Dendritic cell treated with granulocyte-macrophage colony-stimulating factor and Interleukin-4, amounts not matched to agents 40 ng/mL and 50 ng/mL, for 4 days (primary cell): ENCODE data around the gene TULP1.

Source experiments
- H3K27ac Mint-ChIP-seq: one replicate; pipeline ENCODE4 v1.8.0; 2022; ENCODE audit warnings: mild to moderate bottlenecking, mixed read lengths
- H3K27me3 Mint-ChIP-seq: one replicate; pipeline ENCODE4 v1.8.0; 2022; ENCODE audit warnings: mild to moderate bottlenecking, mixed read lengths
- H3K36me3 Mint-ChIP-seq: one replicate; pipeline ENCODE4 v1.8.0; 2022; ENCODE audit warnings: low read depth, mixed read lengths
- H3K4me1 Mint-ChIP-seq: one replicate; pipeline ENCODE4 v1.8.0; 2022; ENCODE audit warnings: low read depth, mixed read lengths
- H3K4me3 Mint-ChIP-seq: one replicate; pipeline ENCODE4 v1.8.0; 2022; ENCODE audit warnings: mild to moderate bottlenecking, moderate library complexity, mixed read lengths
- H3K9me3 Mint-ChIP-seq: one replicate; pipeline ENCODE4 v1.8.0; 2022; ENCODE audit warnings: mixed read lengths
- intact Hi-C: fragments of 100-400 bp; cut with micrococcal nuclease; formaldehyde crosslinking; loops from one replicate; pipeline ENCODE4 v1.15.0; 2022

The TULP1 gene

DNA sequence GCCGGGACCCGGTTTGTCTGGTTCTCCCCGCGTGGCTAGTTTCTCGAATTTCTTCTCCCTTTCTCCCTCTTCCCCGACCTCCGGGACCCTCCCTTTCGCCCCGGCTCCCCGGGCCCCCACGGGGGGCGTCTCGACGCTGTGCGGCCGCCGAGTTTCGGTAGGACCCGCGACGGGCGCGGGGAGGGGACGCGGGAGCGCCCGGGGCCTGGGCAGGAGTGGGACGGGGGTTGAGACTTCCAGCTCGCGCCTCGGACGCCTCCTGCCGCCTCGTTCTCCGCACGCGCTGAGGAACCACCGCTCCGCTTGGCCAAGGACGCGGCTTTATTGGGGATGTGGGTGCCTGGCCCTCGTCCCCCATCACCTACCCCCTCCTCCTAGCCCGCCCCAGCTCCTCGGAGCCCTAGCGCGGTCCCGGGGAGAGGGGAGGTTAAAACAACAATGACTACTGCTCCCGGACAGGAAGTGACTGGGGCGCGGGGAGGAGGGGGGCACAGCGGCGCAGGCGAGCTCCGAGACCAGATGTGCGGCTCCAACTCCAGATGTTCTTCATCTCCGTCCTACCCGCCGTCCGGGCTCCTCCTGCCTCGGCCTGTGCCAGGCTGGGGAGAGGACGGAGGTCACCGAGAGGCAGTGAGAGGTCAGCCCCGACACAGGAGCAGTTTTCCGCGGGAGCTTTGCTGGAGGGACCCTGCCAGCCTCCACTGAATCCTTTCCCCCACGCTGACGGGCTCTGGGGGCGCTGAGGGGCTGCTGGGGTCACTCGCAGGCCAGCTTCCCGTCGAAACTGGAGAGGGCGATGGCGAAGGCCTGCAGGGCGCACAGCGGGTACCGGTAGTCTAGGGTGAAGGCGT, 14.9 kb downstream of the TULP1 start:
- no peaks in the 10 kb centered on the region for H3K9me3 Mint-ChIP-seq
- no peaks in the 10 kb centered on the region for H3K36me3 Mint-ChIP-seq
- peak overlapping the region; percentile 70 for H3K4me3 Mint-ChIP-seq
- peaks cover 44% of the 10 kb centered on the region for H3K4me1 Mint-ChIP-seq
- H3K27me3 Mint-ChIP-seq: peaks cover 89% of the 10 kb centered on the region
- H3K27ac Mint-ChIP-seq: no peak overlapping the region
- intact Hi-C loops: no loop called here

DNA sequence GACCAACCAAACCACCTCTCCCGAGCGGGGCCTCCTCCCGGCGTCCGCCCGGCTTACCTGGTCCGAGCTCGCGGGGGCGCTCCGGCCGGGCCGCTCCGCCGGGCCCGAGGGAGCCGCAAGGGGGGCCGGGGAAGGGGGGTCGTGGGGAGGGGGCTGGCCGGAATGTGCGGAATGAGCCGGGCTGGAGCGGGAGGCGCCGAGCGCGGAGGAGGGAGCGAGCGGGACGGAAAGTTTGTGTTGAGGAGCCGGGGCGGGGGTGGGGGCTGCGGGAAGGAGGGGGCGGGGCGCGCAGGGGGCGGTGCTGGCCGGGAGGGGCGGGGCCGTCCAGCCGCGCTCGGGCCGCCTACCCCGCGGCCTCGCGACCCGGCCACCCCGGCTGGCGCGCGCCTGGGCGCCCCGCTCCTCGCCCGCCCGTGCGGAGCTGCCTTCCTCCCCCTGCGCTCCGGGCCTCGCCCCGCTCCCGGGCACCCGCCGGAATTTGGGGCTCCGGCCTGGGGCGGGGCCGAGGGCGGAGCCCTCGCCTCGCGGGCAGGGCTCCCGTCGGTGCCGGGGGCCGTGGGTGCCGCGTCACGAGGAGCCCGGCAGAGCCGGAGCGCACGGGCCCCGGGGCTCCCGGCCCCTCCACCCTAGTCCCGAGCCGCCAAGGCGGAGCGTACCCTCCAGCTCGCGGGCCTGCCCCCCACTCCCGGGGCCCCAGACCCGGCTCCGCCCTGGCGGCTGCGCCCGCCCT, 15.7 kb downstream of the TULP1 start, which contains the start of gene TEAD3:
Gene TEAD3 (minus strand): TSS at position 239 of the 730 bp plus-strand sequence.
- H3K36me3 Mint-ChIP-seq: no peaks in the 10 kb centered on the region

DNA sequence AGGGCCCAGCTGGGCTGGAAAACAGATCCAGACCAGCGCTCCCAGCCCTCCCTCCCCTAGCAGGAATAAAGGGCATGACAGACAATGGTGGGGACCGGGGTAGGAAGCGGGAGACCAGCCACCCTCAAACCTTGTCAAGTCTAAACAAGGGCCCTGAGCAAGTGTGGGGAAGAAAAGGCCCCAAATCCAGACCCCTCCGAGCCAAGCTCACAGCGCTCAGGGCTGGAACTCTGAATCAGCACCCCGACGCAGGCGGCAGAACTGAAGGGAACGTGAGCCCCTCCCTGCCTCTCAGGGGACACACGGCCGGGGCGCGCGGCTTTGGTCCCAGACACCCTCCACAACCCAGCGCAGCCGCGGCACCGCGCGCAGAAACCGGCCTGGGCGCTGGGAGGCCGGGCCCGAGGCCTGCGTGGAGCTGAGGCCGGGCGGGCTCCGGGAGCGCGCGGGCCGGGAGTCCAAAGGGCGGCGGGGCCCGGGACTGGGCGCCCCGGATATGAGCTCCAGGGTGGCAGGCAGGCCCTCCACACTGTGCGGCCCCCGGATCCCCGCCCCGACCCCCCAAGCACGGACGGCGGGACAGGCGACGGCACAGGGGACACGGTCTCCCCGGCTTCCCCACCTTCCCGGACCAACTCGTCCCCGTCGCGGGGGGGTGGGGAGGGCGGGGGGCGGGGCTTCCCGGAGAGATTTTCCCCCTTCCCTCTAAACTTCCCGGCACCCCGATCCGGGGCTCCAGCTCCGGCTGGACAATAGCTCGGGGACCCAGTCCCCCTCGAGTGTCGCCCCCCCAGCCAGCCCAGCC, 16.5 kb downstream of the TULP1 start:
- peaks cover 54% of the 10 kb centered on the region for H3K4me1 Mint-ChIP-seq
- H3K27ac Mint-ChIP-seq: no peak overlapping the region
- intact Hi-C loops: no loop called here
- peaks cover 90% of the 10 kb centered on the region for H3K27me3 Mint-ChIP-seq
- no peaks in the 10 kb centered on the region for H3K9me3 Mint-ChIP-seq
- H3K4me3 Mint-ChIP-seq: no peak overlapping the region
- no peaks in the 10 kb centered on the region for H3K36me3 Mint-ChIP-seq

More for the DNA sequence above, 15.7 kb downstream of the TULP1 start, which contains the start of gene TEAD3:
- Mint-ChIP-seq H3K9me3 (no peaks in the 10 kb centered on the region), H3K27ac (no peak within 1 kb of the TSS), H3K27me3 (peaks cover 90% of the 10 kb centered on the region), H3K4me3 (peak within 1 kb of the TSS; percentile 70), H3K4me1 (peaks cover 51% of the 10 kb centered on the region)
- intact Hi-C loops: no loop called here

DNA sequence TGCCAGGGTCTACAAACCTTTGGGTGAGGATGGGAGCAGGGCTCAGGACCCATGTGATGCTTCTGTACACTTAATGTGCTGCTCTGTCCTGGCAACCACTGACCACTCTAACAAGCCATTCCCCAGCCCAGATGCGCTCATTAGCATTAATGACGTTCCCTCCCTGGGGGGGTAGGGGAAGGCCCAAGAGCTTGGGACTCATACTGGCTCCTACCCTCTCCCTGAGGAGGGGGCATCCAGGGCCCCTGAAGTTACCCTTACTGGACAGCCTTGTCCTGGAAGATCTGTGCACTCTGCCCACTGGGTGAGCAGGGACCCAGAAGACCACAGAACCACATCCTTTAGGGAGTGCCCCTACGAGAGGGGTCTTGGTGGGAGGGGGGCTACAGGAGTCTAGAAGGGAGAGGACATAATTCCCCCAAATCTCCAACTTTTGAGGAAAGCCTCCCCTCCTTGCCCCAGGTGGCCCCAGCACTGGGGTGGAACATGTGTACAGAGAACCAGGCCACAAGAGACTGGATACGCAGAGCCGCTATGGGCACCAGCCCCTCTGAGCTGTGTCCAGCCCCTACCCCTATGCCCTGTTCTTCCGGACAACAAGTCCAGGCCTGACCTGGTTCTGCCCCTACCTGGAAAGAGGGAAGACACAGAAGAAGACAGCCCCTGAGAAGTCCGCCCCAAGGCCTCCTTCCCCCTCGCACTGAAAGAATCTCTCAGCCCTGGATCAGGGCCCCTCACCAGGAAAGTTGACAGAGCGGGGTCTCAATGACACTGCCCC, 17.2 kb downstream of the TULP1 start:
- intact Hi-C loops: no loop called here
- peaks cover 54% of the 10 kb centered on the region for H3K4me1 Mint-ChIP-seq
- no peaks in the 10 kb centered on the region for H3K36me3 Mint-ChIP-seq
- H3K4me3 Mint-ChIP-seq: no peak overlapping the region
- H3K9me3 Mint-ChIP-seq: no peaks in the 10 kb centered on the region
- H3K27me3 Mint-ChIP-seq: peaks cover 90% of the 10 kb centered on the region
- no peak overlapping the region for H3K27ac Mint-ChIP-seq

DNA sequence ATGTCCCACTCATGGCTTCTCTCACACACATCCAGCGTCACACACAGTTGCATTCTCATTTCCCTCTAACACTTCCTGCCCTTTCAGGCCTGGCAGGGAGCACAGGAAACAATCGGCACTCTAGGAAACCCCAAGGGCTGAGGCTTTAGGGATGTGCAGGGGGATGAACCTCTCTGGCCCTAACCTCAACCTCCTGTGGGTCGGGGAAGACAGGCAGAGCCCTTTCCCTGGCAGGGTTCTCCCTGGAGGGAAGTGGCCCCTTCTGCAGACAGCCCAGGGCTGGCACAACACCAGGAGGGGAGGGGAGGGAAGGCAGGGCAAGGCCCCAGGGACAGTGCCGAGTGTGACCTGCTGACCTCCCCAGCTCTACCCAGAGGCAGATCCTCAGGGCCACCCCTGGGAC, 18.5 kb downstream of the TULP1 start:
- peaks cover 54% of the 10 kb centered on the region for H3K4me1 Mint-ChIP-seq
- H3K9me3 Mint-ChIP-seq: no peaks in the 10 kb centered on the region
- H3K27me3 Mint-ChIP-seq: peaks cover 83% of the 10 kb centered on the region
- intact Hi-C loops: no loop called here
- no peak overlapping the region for H3K4me3 Mint-ChIP-seq
- peak overlapping the region; percentile 4 for H3K27ac Mint-ChIP-seq
- no peaks in the 10 kb centered on the region for H3K36me3 Mint-ChIP-seq

DNA sequence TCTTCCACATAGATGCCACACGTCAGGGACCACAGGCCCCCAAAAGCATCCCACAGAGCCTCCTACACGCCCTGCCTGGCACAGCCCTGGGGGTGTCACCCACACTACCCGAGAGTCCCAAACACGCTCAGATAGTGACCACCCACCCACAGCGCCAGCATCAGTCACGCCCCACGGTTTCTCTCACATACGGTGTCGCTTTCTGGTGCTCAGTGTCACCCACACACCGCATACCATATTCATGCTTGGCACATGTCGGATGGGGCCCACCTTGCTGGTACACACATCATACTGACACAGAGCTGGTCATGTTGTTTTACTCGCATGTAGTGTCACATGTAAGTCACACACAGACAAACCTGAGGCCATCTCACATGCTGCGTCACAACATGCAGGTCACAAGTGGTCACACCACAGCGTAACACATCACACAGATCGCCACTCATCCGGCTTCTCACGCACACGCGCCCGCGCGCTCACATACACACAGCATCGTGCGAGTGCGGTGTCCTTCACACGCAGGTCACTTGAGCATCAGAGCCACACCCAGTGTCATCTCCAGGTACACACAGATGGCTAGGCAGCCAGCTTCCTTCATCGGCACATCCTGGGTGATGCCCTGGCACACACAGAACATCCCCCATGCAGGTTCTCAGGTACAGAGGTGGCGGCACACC, 19.3 kb downstream of the TULP1 start:
- intact Hi-C loops: no loop called here
- Mint-ChIP-seq H3K9me3 (no peaks in the 10 kb centered on the region), H3K27me3 (peaks cover 76% of the 10 kb centered on the region), H3K4me1 (peaks cover 50% of the 10 kb centered on the region), H3K27ac (peak overlapping the region; percentile 4), H3K4me3 (no peak overlapping the region), H3K36me3 (no peaks in the 10 kb centered on the region)

DNA sequence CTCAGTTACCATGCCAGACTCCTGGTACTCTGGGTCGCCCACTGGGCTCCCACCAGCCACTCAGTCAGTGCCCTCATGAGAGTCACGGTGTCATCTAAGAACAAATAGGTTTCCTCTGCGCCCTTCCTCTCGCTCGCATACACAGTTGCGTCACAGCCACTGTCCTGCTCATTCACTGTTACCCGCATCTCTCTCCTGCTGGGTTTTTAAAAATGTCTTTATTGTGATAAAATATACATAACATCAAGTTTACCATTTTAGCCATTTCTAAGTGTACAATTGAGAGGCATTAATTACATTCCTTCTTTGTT, 19.8 kb downstream of the TULP1 start:
- Mint-ChIP-seq H3K27ac (peak overlapping the region; percentile 31), H3K36me3 (no peaks in the 10 kb centered on the region), H3K27me3 (peaks cover 73% of the 10 kb centered on the region), H3K4me3 (no peak overlapping the region), H3K9me3 (no peaks in the 10 kb centered on the region), H3K4me1 (peaks cover 50% of the 10 kb centered on the region)
- intact Hi-C loops: no loop called here

DNA sequence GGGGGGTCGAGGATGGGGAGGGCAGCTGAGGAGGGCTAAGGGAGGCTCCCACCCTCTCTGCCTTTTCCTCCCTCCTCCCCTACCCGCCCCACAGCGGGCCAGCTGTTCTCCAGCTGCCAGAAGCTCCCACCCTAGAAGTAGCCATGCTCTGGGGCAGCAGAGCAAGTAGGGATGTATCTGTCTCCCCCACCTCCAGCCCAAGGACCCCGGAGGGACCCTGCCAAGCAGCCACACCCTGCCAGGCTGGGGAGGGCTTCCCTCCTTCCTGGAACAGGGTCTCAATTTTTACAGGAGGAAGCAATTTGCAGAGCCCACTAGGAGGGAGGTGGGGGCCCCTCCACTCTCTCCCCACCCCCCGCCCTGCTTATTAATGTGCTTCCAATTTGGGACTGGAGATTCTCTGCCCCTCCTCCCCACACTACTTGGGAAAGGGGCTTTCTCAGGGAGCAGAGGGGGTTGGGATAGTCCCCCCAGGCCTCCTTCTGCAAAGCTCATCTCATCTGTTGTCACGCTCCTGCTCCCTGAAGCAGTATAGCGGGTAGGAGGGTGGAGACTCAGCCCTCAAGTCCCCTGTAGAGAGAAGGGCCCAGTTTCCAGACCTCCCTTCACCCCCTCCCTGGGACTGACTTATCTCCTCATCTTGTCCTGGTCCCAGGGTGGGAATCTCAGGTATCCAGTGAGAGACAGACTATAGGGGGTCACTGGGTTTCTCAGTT, 20.3 kb downstream of the TULP1 start:
- Mint-ChIP-seq H3K27me3 (peaks cover 69% of the 10 kb centered on the region), H3K27ac (peak overlapping the region; percentile 31), H3K9me3 (no peaks in the 10 kb centered on the region), H3K4me1 (peaks cover 51% of the 10 kb centered on the region), H3K36me3 (no peaks in the 10 kb centered on the region), H3K4me3 (no peak overlapping the region)
- intact Hi-C loops: no loop called here

DNA sequence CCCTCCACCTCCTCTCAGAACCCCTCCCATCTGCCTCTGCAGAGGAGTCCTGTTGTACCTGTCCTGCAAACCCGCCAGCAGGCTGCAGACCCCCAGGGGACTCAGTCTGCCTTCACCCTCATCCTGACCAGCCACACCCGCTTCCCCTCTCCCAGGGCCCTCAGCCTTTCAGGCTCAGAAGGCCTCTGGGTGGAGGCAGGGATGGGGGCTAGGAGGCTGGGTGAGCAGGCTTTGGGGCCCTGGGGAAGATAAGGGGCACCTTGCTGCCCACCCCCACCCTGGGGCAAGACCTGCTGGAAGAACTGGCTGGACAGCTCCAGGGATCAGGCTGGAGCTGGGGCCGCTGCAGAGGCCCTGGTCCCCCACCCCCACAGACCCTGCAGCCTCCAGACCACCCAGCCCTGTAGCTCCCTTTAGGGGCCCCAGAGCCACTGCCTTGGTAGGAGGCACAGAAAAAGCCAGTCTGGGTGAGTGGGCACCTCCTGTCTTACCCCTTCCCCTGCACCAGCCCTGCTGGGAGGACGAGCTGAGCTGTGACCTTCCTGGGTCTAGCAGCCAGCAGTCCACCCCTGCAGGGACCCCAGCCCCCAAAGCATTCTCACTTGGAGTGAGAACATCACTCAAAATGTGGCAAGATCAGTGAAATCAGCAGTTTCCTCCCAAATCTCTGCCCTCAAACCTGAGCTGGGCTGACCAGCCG, 21.0 kb downstream of the TULP1 start:
- H3K4me1 Mint-ChIP-seq: peaks cover 52% of the 10 kb centered on the region
- H3K36me3 Mint-ChIP-seq: no peaks in the 10 kb centered on the region
- no peak overlapping the region for H3K4me3 Mint-ChIP-seq
- intact Hi-C loops: no loop called here
- H3K9me3 Mint-ChIP-seq: no peaks in the 10 kb centered on the region
- H3K27me3 Mint-ChIP-seq: peaks cover 69% of the 10 kb centered on the region
- no peak overlapping the region for H3K27ac Mint-ChIP-seq

DNA sequence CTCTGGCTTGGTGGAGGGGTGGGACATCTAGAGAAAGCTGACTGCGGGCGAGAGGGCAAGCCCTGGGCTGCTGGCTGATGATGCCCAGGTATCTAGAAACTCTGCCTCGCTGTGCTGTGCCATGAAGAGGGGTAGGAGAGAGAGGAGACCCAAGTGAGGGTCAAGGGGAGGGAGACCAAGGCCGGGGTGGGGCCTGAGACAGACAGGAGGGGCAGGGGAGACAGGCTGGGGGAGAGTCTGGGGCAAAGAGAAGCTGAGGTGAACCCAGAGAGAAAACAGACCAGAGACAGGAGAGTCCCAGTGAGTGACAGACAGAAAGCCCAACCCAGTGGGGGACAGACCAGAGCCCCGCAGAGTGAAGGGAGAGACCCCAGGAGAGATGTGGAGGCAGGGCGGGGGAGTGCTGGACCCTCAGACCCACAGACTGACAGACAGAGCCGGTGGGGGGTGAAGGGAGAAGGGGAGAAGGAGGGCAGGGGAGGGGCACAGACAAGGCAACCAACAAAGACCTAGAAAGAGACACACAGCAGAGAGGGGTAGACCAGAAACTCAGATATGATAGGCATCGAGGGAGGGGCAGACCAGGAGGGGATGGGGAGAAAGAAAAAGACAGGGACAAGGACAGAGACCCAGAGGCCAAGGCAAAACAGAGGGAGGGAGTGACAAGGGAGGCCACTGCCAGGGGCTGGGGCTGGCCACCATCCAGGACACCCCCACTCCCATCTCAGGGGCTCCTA, 21.7 kb downstream of the TULP1 start:
- Mint-ChIP-seq H3K9me3 (no peaks in the 10 kb centered on the region), H3K27me3 (peaks cover 65% of the 10 kb centered on the region), H3K4me3 (no peak overlapping the region), H3K36me3 (no peaks in the 10 kb centered on the region), H3K4me1 (peaks cover 52% of the 10 kb centered on the region), H3K27ac (no peak overlapping the region)
- intact Hi-C loops: no loop called here

DNA sequence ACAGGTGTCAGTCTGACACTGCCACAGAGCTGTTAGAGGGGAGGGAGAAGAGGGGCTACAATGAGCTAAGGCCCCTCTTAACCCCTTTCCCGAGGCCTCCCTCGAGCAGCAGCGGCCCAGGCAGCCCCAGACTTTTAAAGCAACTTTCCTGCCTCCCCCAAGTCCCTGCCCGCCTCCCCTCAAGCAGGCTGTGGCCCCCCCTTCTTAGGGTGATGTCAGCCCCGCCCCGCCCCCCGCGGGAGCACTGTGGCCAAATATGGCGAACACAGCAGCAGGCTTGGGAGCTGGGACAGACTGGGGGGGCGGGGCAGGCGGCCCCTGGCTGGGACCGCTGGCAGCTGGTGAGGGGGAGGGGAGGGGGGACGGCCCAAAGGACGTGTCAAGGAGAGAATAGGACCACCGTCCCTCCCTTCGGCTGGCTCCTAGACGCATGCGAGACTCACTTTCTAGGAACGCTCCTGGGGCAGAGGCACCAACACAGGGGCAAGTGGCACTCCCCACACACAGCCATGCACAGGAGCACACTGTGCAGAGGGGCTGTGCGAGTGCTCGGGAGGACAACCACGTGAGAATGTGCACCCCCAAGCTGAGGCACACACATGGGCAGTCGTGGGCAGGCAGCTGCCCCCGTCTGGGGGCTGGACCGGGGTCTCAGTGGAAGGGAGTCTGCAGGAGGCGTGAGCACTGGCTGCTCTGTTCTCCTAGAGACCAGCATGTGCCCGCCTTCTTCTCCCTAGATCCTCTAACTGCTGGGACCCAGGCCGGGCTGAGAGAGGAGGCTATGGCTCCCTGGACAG, 22.5 kb downstream of the TULP1 start:
- no peak overlapping the region for H3K27ac Mint-ChIP-seq
- no peaks in the 10 kb centered on the region for H3K36me3 Mint-ChIP-seq

More for the DNA sequence above, 22.5 kb downstream of the TULP1 start:
- Mint-ChIP-seq H3K9me3 (no peaks in the 10 kb centered on the region), H3K4me1 (peaks cover 47% of the 10 kb centered on the region), H3K27me3 (peaks cover 59% of the 10 kb centered on the region), H3K4me3 (no peak overlapping the region)
- intact Hi-C loops: no loop called here
